Inferior parietal cortex (tissue), 1 donor: ENCODE measurements around the gene NT5DC4.

ENCODE experiments used
- DNase-seq: peaks from one replicate; pipeline ENCODE4 v3.0.0-alpha.2; 2016; ENCODE audit errors: extremely low spot score

Gene NT5DC4

DNA sequence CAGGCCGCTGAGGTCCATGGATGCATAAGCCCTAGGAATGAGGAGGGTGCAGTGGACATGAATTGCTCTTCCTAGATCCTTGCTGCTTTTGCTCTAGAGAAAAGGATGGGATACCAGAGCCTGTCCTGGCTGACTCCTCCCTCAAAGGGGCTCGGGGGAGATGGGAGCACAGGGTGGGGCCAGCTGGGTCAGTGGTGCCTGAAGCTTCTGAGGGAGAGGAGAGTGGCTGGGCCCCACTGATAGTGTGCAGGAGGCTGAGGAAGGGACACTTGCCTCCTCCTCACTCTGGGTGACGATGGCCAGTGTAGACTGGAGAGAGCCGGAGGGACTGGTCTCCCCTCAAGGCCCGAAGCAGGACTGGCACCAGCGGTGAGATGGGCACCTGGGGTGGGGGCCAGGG lies at the start of gene NT5DC4:
NT5DC4 (plus strand) TSS at position 236 of the 400 bp plus-strand sequence; CDS start at position 296, 60 bp downstream.
- DNase-seq, result no peak

DNA sequence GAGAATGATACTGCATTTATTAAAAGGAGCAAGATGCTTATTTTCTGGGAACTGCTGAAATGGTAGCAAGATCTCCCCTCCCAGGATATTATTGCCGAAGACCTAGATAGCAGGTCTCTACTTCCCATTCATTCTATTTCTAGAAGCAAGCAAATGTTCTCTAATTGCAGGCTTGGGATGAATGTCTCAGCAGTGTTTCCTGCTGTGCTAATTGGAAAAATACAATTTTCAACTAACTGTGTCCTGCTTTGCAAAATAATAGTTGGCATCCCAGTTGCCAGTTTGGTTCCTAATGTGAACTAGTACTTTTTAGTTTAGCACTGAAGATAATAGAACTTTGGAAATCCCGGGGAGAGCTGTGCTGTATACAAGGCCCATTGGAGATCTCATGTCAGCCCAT lies 49.0 kb upstream of the NT5DC4 start:
- DNase-seq, result no peak

DNA sequence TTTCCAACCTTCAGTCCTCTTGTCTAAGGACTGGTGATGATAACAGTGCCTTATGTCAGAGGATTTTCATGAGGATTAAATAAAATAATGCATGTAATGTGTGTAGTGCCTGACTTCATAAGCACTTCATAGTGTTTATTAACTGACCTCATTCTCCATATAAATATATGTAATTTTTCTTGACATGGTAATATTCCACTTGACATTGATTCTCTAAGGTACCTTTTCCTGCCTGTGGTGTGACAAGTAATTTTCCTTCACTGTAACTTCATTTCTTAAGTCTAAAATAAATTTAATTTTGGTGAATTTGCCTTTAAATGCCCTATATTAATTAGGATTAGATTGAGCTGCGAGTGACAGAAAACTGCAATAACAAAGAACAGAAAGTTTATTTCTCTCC lies 47.8 kb upstream of the NT5DC4 start:
- no peak for DNase-seq

DNA sequence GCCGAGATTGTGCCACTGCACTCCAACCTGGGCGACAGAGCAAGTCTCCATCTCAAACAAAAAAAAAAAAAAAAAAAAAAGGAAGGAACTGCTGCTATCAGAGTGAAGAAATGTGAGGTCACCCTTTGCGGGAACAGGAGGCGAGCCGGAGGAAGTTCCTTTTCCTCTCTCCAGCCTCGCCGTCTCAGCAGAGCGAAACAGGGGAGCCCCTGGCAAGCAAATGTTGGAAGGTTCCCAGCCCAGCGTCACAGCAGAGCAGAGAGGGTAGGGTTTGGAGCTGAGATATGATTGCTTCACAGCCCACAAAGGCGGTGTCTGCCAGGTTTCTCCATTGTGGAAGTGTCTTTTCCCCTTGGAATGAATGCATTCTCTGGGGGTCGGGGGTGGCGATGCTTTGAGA lies 46.6 kb upstream of the NT5DC4 start:
- no peak for DNase-seq

DNA sequence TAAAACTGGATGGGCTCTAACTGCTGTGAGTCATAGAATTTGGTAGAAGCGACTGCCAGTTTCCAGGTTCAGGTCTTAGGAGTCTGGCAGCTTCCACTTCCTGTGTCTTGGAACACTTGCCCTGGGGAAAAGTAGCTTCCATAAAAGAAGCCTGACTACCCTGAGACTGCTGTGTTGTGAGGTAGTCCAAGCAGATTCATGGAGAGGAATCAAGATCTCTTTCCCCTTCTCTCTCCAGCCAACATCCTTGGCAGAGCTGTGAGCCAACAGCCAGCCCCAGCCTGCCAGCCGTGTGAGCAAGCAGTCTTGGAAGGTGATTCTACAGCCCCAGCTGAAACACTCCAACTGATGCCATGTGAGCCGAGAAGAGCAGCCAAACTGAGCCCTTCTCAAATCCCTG lies 41.3 kb upstream of the NT5DC4 start:
- peak; percentile 50 for DNase-seq

DNA sequence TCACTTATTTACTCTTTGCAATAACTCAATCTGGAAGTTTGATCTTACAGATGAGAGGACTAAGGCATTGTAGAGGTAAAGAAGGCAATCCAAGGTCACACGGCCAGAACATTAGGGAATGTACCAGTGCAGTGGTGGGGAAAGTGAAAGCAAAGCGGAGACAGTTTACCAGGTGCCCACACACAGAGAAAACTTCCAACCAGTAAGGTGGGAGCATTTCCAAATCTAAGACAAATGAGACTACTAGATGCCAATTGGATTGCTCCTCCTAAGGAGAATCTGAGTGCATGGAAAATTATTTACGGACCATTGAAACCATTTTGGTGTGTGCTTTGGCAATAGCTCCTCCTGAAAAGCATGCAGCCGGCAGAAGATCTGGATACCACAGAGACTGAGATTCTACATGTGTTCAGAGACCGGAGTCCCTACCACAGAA lies 40.1 kb upstream of the NT5DC4 start:
- DNase-seq, result no peak

DNA sequence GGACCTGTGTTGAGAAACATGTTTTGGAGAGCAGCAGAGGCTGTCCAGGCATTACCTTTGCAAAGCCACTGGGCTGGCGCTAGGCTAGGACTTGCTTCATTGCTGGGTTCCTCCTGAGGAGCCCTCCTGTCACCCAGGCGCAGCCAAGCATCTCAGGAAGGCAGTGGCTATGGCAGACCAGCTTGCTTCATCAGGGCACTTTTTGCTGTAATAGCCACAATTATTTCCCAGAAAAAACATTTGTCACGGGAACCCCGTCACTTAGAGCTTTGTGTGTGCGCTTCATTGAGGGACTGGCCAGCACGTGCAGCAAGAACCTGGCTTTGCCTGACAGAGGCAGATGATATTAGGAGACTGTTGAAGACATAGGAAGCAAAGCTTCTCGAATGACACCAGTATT lies 38.7 kb upstream of the NT5DC4 start:
- DNase-seq, result no peak

DNA sequence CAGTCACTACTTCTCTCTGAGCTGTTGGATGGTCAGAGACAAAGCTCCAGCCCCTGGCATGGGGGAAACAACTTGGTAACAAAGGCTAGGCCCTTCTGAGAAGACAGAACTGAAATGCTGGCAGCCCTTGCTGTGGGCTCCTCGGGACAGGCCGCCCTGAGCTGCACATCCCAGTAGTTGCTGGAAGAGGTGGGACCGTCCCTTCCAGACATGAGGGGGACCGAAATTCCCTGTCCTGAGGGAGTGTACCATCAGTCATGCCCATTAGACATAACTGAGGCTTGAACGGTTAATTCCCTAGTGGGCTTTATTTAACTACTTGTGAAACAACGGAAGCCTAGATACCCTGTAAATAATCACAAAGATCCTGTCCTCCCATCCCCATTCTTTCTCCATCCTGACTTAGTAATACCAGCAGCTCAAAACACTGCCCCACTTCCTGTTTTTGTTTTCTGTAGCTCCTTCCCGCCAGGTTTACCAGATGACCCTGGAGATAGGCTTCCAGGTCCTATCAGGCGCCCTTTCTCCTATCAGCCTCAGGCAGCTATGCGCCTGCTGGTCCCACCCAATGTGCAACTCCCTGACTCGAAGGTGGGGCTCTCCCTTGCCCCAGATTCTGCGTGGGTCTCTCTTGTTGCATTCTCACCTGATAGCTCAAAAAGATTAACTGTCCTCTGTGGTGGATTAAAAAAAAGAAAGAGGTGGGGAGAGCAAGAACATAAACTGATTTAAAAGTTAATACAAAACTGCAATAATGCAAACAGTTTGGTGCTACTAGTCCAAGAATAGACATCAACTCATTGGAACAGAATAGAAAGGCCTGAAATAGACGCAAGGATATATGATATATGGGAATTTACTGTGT lies 37.0 kb upstream of the NT5DC4 start:
- DNase-seq, result no peak

DNA sequence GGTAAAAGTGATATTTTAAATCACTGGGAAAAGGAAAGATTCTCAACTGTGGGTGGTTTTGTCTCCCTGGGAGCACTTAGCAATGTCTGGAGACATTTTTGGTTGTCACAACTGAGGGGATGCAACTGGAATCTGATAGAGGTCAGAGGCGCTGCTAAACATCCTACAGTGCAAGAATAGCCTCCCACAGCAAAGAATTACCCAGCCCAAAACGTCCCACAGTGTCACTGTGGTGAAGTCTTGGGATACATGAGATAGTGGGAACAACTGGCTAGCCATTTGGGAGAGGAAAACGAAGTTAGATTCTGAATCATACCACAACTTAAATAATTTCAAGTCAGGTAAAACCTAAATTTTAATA lies 36.4 kb upstream of the NT5DC4 start:
- no peak for DNase-seq

DNA sequence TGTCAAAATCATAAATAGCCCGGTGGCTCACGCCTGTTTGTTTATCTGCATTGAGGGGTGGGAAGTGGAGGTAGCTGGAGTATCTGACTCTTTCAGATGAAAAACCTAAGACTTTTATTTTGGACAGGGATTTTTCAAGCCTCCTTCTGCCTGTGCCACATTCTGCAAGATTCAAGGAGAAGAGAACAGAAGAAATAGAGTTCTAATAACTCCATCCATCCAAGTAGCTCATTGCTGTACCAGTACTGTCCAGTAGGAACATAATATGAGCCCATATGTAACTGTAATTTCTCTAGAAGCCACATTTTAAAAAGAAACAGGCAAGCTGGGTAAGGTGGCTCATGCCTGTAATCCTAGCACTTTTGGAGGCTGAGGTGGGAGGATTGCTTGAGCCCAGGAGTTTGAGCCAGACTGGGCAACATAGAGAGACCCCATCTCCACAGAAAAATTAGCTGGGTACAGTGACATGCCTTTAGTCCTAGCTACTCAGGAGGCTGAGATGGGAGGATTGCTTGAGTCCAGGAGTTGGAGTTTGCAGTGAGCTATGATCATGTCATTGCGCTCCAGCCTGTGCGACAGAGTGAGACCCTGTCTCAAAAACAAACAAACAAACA lies 35.4 kb upstream of the NT5DC4 start:
- DNase-seq, result no peak

DNA sequence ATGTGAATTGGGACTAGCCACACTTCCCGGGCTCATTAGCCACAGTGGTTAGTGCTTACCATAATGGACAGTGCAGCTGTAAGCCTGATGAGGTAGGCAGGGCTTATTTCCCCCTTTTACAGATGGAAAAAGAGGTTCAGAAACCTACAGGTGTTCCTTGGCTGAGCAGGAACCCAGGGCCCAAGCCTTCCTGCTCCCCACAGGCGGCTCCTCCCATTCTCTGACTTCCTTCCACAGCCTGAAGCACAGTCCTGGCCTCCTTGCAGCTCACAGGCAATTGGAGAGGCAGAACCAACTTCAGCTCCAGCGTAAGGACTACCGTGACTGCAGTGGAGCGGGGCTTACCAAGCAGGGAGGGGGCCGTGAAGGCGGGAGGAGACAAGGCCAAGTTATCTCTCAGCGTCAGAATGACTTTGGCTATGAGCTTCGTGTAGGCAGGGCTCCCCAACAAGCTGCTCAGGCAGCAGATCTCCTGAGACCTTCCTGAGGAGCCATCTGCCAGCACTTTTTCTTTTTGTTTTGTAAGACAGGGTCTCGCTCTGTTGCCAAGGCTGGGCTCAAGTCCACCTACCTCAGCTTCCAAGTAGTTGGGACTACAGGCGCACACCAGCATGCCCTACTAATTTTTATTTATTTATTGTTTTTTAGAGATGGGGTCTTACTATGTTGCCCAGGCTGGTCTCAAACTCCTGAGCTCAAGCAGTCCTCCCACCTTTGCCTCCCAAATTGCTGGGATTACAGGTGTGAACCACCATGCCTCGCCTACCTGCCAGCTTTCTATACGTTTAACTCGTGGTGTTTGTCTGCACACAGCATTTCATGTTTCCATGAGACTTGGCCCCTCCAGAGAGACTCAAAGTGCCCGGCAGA lies 34.2 kb upstream of the NT5DC4 start:
- no peak for DNase-seq

DNA sequence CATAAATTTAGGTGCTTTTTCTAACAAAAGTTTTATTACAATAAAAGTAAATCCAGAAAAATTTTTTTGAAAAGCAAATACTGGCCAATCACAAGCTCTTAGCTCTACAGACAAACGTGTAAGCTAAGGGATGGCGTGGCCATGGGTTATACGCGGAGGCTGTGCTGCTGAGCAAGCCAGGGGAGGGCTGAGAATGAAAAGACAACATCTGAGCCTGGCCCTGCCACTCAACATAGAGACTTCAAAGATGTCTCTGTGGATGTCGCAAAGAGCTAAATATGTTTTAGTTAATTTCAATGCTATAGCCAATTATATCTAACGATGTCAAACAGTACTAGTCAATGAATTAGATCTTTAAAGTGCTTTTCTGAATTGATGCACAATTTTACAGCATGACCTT lies 33.3 kb upstream of the NT5DC4 start:
- no peak for DNase-seq

DNA sequence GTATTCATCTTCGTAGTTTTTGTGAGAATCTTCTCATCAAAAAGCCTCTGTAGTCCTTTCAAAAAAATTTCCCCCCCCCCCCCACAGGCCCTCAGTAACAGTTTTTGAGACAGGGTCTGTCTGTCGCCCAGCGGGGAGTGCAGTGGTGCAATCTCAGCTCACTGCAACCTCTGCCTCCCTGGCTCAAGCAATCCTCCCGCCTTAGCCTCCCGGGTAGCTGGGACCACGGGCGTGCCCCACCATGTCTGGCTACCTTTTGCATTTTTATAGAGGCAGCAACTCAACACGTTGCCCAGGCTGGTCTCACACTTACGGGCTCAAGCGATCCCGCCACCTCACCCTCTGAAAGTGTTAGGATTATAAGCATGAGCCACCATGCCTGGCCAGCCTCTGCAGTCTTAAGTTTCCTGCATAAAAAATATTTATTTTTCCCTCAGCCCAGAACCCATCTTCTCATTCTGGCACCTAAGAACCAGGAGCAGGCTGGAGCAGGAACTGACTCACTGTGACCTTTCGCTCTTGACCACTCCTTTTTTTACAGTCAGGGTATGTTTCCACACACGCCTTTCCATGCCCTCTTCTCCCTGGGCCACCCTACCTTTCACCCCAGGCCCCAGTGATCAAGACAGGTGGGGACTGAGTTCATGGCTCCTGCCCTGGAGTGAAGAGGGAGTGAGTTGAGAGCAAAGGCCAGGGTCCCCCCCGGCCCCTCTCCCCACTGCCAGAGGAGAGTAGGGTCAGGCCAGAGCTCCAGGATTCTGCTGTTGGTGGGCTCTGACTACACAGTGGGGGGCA lies 32.5 kb upstream of the NT5DC4 start:
- no peak for DNase-seq

DNA sequence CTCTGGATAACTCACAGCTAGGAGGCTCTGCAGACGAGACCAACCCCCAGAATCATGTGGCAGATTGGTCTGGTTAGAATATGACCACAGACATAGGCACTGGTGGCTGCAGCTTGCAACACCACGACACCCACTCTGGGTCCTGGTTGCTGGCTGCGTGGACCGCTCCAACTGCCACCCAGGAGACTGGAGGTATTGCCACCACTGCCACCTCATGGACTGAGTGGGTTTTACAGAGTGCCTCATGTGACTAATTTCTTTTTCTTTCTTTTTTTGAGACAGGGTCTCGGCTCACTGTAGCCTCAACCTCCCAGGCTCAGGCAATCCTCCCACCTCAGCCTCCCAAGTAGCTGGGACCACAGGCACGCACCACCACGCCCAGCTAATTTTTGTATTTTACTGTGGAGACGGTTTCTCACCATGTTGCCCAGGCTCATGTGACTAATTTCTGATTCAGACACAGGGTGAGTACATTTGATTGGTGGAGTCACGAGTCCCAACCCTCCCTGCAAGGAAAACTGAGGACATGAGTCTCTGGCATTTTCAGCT lies 29.9 kb upstream of the NT5DC4 start:
- peak; percentile 68 for DNase-seq

DNA sequence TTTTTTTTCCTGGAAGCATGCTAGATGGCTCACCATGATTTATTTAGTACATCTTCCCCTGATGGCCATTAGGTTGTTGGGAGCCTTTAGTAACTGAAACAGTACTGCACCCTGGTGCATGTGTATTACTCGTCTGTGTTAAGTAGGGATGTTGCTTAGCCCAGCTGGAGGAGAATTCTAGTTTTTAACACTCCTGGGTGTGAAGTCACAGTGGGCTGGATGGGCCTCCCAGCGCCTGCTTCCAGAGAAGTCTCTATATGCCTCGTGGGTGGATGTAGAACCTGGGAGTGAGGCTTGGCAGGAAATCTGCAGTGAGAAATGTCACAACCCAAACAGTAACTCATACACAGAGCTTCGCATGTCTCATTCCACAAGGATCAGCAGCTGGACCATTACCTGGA lies 28.9 kb upstream of the NT5DC4 start:
- no peak for DNase-seq

DNA sequence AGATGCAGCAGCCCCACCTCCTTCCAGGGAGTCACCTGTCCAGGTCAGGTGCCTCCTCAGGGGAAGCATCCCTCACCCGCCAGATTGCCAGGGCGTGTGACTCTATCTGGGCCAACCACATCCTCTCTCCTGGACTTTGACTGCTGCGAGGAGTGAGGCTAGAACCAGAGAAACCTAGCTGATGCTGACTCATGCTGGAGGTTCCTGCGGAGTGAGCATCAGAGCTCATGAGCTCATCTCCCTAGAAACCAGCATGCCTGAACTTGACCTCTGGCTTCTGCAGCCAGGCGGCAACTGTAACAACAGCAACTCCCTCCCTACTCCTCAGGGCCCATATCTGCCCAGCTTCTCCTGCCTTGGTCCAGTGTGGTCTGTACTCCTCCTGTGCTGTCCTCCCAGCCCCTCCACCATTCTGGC lies 28.3 kb upstream of the NT5DC4 start:
- DNase-seq, result no peak

DNA sequence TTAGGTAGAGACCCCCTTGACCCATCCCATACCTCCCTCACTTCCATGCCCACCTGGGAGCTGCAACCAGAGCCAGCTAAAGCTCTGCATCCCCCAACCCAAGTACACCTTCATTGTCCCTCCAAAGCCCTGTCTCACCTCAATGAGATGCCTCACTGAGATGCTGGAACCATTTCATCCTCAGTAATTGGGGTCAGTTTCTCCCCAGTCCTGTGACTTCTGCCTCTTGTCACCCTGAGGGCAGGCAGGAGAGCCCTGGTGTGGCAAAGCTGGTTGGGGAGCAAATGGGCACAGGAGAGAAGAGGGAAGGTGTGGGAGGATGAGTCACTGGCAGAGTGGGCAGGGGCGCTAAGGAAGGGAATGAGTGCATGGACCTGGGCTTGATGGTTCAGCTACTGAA lies 27.9 kb upstream of the NT5DC4 start:
- DNase-seq, result no peak

DNA sequence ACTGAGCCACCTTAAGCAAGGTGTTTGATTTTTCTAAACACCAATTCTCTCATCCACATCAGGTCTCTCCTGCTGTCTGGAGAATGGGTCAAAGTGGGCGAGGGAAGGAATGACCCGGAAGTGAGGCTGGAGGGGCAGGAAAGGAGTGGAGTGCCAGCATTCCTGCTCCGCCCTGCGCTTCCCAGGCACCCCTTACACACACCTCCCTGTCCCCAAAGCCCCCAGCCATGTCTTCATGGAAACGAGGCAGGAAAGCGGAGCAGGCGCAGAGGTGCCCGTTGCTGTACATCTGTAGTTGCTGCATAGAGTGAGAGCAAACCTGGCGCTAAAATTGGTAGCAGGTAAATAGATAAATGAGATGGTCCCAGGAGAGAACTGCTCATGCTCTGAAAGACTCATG lies 27.2 kb upstream of the NT5DC4 start:
- DNase-seq, result no peak

DNA sequence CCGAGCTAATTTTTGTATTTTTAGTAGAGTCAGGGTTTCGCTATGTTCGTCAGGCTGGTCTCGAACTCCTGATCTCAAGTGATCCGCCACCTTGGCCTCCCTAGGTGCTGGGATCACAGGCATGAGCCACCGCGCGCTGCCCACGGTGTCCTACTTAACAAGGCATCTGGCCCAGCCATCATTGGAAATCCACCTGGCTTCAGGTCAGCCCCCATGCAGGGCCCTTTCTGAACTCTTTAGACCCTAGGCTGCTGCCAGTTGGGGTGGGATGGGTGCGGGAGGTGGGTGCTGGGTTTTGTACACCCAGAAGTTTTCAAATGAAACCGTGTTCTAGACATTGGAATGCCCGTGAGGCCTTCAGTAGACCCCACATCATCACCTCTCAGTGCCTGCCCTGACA lies 26.6 kb upstream of the NT5DC4 start:
- DNase-seq, result no peak

DNA sequence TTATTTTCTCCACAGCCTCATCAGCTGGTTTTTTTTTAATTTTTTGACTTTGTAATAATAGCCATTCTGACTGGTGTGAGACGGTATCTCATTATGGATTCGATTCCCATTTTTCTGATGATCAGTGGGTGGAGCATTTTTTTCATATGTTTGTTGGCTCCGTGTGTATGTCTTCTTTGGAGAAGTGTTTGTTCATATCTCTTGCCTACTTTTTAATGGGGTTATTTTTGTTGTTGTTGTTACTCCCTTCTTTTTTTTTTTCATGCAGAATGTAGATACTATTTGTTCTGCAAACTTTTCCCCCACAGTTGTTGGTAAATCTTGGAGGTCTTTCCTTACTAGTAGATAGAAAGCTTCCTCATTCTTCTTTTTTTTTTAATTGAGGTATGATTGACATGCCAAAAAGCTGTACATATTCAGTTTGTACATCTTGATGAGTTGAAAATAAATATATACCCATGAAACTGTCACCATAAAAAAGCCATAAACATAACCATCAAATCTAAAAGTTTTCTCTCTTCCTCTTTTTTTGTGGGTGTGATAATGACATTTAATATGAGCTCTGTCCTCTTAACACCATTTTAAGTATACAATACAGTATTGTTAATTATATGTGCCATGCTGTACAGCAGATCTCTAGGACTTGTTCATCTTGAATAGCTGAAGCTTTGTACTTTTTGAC lies 21.8 kb upstream of the NT5DC4 start:
- no peak for DNase-seq
